AG04449 (cell line): Measurements from ENCODE around the gene PNPLA7.

Source experiments
- CTCF ChIA-PET: fragments of 350-600 bp; formaldehyde crosslinking; extraction: SDS; loops from one replicate; lab custom pipeline; 2021; ENCODE audit warnings: antibody characterized with exemption; lab: Yijun Ruan, JAX
- POLR2A ChIA-PET: fragments of 400-600, 350-600 bp; formaldehyde crosslinking; extraction: SDS; loops from one replicate; lab custom pipeline; 2020; ENCODE audit warnings: antibody characterized with exemption, inconsistent platforms; lab: Yijun Ruan, JAX
- DNase-seq: peaks from one replicate; pipeline ENCODE4 v3.0.0-alpha.2; 2010; ENCODE audit warnings: low read depth, low spot score
- H3K4me3 ChIP-seq: 2 replicates; pipeline ENCODE4 v1.5.1; 2011; ENCODE audit warnings: low read depth, mild to moderate bottlenecking, control low read depth, low read length
- TF ChIP-seq, protein P1 (sequence below): IDR thresholded peaks from one replicate; pipeline ENCODE4 v1.5.1; 2011; ENCODE audit warnings: mild to moderate bottlenecking, moderate library complexity, low read length, control low read depth, inconsistent platforms; ENCODE audit not compliant: insufficient read depth; ENCODE audit errors: missing control alignments

The PNPLA7 gene

GRCh38 chr9:137455359-137455991 is 94.7 kb downstream of the PNPLA7 start:
- H3K4me3 ChIP-seq = no peak overlapping the region
- no peak for DNase-seq
- TF ChIP-seq, protein P1, sequence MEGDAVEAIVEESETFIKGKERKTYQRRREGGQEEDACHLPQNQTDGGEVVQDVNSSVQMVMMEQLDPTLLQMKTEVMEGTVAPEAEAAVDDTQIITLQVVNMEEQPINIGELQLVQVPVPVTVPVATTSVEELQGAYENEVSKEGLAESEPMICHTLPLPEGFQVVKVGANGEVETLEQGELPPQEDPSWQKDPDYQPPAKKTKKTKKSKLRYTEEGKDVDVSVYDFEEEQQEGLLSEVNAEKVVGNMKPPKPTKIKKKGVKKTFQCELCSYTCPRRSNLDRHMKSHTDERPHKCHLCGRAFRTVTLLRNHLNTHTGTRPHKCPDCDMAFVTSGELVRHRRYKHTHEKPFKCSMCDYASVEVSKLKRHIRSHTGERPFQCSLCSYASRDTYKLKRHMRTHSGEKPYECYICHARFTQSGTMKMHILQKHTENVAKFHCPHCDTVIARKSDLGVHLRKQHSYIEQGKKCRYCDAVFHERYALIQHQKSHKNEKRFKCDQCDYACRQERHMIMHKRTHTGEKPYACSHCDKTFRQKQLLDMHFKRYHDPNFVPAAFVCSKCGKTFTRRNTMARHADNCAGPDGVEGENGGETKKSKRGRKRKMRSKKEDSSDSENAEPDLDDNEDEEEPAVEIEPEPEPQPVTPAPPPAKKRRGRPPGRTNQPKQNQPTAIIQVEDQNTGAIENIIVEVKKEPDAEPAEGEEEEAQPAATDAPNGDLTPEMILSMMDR = no peak
- ChIA-PET POLR2A (no interaction called here), CTCF (interaction anchor here (1.0 to 5.3 kb wide), 3 partner anchors 9 to 31 kb away, joined by 3 to 25 read pairs (median 13); partner anchors contain the start of genes EXD3 and NOXA1)

DNA sequence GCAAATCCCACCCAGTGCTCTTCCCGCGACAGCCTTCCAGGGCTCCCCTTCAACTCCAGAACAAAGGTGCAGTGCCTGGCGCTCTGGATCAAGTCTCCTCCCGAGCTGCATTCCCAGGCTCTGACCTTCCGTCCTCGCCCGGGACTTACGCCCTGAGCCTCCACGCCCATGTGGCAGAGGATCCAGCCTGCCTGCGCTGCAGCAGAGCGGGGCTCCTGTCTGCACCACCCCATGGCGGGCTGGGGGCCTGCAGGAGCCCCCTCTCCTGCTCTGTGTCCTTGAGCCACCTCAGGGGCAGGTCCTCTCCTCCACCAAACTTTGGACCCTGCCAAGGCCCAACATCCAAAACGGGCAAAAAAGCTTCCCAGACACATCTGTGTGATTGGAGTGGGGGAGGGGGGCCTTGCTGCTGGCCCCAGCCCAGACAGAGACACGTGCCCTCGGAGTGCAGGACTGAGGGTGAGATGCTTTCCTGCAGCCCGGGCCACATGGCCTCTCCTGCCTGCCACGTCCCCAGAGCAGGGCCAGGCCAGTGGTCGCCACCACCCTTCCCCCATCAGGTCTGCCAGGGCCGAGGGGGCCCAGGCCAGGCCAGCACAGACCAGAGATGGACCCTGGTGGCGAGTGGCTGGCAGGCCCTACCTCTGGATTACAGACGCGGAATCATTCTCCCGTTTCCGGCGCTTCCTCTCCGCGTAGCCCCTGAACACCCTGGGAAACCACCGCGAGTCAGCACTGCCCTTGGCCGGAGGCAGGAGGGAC is 95.4 kb downstream of the PNPLA7 start:
- DNase-seq = no peak
- ChIA-PET CTCF (interaction anchor here (1.0 to 5.3 kb wide), 3 partner anchors 8 to 31 kb away, joined by 3 to 25 read pairs (median 13); partner anchors contain the start of genes EXD3 and NOXA1), POLR2A (no interaction called here)
- TF ChIP-seq, protein P1 = no peak
- no peak overlapping the region for H3K4me3 ChIP-seq

GRCh38 chr9:137454145-137454596 is 96.0 kb downstream of the PNPLA7 start:
- no peak overlapping the region for H3K4me3 ChIP-seq
- ChIA-PET CTCF (interaction anchor here (1.0 to 5.3 kb wide), 3 partner anchors 8 to 30 kb away, joined by 3 to 25 read pairs (median 13); partner anchors contain the start of genes EXD3 and NOXA1), POLR2A (no interaction called here)
- TF ChIP-seq, protein P1 = no peak
- DNase-seq = no peak

DNA sequence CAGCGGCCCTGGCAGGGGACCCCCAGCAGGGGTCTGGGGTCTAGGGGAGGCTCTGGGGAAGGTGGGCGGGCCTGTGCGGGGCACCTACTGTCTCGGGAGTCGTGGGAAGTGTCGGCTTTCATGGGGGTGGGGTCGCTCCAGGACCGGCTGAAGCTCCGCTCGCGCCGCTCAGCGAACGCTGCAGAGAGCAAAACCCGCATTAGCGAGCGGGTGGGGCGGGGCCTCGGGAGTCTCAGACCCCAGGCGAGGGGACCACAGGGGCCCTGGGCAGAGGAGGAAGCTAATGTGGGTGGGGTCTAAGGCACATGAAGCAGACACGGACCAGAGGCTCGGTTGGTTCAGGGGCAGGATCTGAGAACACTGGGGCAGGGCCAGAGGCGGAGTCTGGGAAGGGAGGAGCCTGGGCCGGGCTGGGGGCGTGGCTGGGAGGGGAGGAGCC is 96.5 kb downstream of the PNPLA7 start:
- ChIA-PET POLR2A (no interaction called here), CTCF (interaction anchor here (0.9 to 5.3 kb wide), 3 partner anchors 9 to 53 kb away, joined by 3 to 25 read pairs (median 13); partner anchors contain the start of genes EXD3 and NOXA1)
- peak overlapping the region; percentile 38; the same call in 1 of the 2 replicates for H3K4me3 ChIP-seq
- TF ChIP-seq, protein P1 = no peak
- no peak for DNase-seq

- no peak overlapping the region for H3K4me3 ChIP-seq
- DNase-seq = no peak
- POLR2A ChIA-PET = no interaction called here
- TF ChIP-seq, protein P1 = no peak
- CTCF ChIA-PET = interaction anchor here (0.9 to 5.3 kb wide), 3 partner anchors 9 to 54 kb away, joined by 3 to 25 read pairs (median 13); partner anchors contain the start of genes EXD3 and NOXA1
These were observed 97.2 kb downstream of the PNPLA7 start for GRCh38 chr9:137452761-137453642.
